WTC11 (cell line): Measurements from ENCODE around the gene MAP4.

Experiments used
- CBFB ChIP-seq: sonication (generic); formaldehyde crosslinking; IDR thresholded peaks from 2 replicates; pipeline ENCODE4 v1.8.1; 2022; ENCODE audit warnings: mild to moderate bottlenecking, low read depth, missing genetic modification reagents
- CREB1 ChIP-seq: sonication (generic); formaldehyde crosslinking; IDR thresholded peaks from 2 replicates; pipeline ENCODE4 v1.8.0; 2023; ENCODE audit warnings: mild to moderate bottlenecking, missing genetic modification reagents
- ETV6 ChIP-seq: sonication (generic); formaldehyde crosslinking; IDR thresholded peaks from 2 replicates; pipeline ENCODE4 v1.8.1; 2022; ENCODE audit warnings: mild to moderate bottlenecking, missing genetic modification reagents
- SP1 ChIP-seq: sonication (generic); formaldehyde crosslinking; conservative IDR thresholded peaks from 2 replicates; pipeline ENCODE4 v1.8.1; 2022; ENCODE audit warnings: missing genetic modification reagents
- STAT6 ChIP-seq: sonication (generic); formaldehyde crosslinking; conservative IDR thresholded peaks from 2 replicates; pipeline ENCODE4 v1.8.1; 2023; ENCODE audit warnings: mild to moderate bottlenecking, low read depth, missing genetic modification reagents, moderate library complexity
- ZNF138 ChIP-seq: sonication (generic); formaldehyde crosslinking; conservative IDR thresholded peaks from 2 replicates; pipeline ENCODE4 v1.8.1; 2022; ENCODE audit warnings: mild to moderate bottlenecking, moderate library complexity, missing genetic modification reagents
- ZNF425 ChIP-seq: fragments of 250-450 bp; sonication (Bioruptor Pico); conservative IDR thresholded peaks from 2 replicates; pipeline ENCODE4 v1.9.0; 2021; ENCODE audit warnings: mild to moderate bottlenecking
- TF ChIP-seq, protein P1 (sequence below): fragments of 200-600 bp; IDR thresholded peaks from 2 replicates; pipeline ENCODE4 v1.8.0; 2022; ENCODE audit warnings: antibody characterized with exemption

- TF ChIP-seq, protein P1, sequence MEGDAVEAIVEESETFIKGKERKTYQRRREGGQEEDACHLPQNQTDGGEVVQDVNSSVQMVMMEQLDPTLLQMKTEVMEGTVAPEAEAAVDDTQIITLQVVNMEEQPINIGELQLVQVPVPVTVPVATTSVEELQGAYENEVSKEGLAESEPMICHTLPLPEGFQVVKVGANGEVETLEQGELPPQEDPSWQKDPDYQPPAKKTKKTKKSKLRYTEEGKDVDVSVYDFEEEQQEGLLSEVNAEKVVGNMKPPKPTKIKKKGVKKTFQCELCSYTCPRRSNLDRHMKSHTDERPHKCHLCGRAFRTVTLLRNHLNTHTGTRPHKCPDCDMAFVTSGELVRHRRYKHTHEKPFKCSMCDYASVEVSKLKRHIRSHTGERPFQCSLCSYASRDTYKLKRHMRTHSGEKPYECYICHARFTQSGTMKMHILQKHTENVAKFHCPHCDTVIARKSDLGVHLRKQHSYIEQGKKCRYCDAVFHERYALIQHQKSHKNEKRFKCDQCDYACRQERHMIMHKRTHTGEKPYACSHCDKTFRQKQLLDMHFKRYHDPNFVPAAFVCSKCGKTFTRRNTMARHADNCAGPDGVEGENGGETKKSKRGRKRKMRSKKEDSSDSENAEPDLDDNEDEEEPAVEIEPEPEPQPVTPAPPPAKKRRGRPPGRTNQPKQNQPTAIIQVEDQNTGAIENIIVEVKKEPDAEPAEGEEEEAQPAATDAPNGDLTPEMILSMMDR, result no peak
- TF ChIP-seq CBFB (CRISPR knock-in tag) (no peak), ZNF425 (no peak), ZNF138 (CRISPR knock-in tag) (no peak), CREB1 (CRISPR knock-in tag) (no peak), ETV6 (CRISPR knock-in tag) (no peak), STAT6 (CRISPR knock-in tag) (no peak), SP1 (CRISPR knock-in tag) (no peak)
These were observed 65.6 kb downstream of the MAP4 start for GRCh38 chr3:47950453-47951169.
